Neural crest cell (in vitro differentiated cells): ENCODE results near the gene KLRF2. TPM values are rescaled to one million over a fixed set of nuclear protein-coding genes. Genes with fewer than 3 reads are reported as not detected.
"Not testable (repeated sequence)": the region's sequence is repeated elsewhere in the genome, so short reads cannot be mapped to it uniquely, and the experiment has no call there.

ENCODE experiments used
- DNase-seq: peaks from one replicate; pipeline ENCODE4 v3.0.0; 2021; ENCODE audit warnings: low read depth, mixed read lengths, low spot score
- H3K27ac Mint-ChIP-seq: one replicate; pipeline ENCODE4 v1.8.0; 2021; ENCODE audit warnings: mild to moderate bottlenecking, mixed read lengths; ENCODE audit not compliant: unreplicated experiment
- H3K27me3 Mint-ChIP-seq: 2 replicates; pipeline ENCODE4 v1.8.0; 2021; ENCODE audit warnings: low read depth, mild to moderate bottlenecking, mixed read lengths
- H3K36me3 Mint-ChIP-seq: 2 replicates; pipeline ENCODE4 v1.8.0; 2021; ENCODE audit warnings: low read depth, mild to moderate bottlenecking, mixed read lengths
- H3K4me1 Mint-ChIP-seq: 2 replicates; pipeline ENCODE4 v1.8.0; 2021; ENCODE audit warnings: mixed read lengths
- H3K4me3 Mint-ChIP-seq: one replicate; pipeline ENCODE4 v1.8.0; 2021; ENCODE audit warnings: mild to moderate bottlenecking, mixed read lengths
- H3K9me3 Mint-ChIP-seq: 2 replicates; pipeline ENCODE4 v1.8.0; 2021; ENCODE audit warnings: mixed read lengths
- total RNA-seq: library from RNA; stranded (reverse); gene quantifications from 2 replicates; pipeline ENCODE4 v1.2.1, GENCODE V29; 2021
- TF ChIP-seq, protein P1 (sequence below): fragments of 200-600 bp; sonication (generic); conservative IDR thresholded peaks from 2 replicates; pipeline ENCODE4 v1.5.0; 2021; ENCODE audit warnings: antibody characterized with exemption, mild to moderate bottlenecking

KLRF2 gene
- total RNA-seq, 1 donor from 2014 or later = not detected

DNA sequence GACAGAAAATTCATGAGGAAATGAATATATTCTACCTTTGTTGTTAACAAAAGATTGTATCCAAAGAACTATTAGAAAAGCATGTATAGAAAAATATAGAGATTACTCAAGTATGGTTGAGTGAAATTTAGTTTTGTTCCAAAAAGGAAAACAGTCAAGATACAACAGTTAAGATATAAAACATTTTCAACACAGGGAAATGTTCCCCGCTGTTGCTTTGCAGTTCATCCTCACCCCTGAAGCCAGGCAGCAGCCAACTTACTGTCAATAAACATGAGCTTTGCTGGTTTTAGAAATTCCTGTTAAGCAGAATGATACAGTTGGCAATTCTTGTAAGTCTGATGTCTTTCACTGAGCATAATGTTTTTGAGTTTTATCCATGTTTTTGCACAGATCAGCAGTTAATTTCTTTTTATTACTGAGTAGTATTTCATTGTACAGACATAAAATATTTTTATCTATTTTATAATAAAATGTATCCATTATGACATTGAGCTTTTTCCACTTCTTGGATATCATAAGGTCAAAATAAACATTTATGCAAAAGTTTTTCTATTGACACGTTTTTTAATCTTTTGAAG lies 10.9 kb upstream of the KLRF2 start:
- TF ChIP-seq, protein P1, sequence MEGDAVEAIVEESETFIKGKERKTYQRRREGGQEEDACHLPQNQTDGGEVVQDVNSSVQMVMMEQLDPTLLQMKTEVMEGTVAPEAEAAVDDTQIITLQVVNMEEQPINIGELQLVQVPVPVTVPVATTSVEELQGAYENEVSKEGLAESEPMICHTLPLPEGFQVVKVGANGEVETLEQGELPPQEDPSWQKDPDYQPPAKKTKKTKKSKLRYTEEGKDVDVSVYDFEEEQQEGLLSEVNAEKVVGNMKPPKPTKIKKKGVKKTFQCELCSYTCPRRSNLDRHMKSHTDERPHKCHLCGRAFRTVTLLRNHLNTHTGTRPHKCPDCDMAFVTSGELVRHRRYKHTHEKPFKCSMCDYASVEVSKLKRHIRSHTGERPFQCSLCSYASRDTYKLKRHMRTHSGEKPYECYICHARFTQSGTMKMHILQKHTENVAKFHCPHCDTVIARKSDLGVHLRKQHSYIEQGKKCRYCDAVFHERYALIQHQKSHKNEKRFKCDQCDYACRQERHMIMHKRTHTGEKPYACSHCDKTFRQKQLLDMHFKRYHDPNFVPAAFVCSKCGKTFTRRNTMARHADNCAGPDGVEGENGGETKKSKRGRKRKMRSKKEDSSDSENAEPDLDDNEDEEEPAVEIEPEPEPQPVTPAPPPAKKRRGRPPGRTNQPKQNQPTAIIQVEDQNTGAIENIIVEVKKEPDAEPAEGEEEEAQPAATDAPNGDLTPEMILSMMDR = no peak
- Mint-ChIP-seq H3K27me3 (no peaks in the 10 kb centered on the region), H3K4me3 (no peak overlapping the region), H3K4me1 (peaks cover 13% of the 10 kb centered on the region), H3K9me3 (peaks cover 1% of the 10 kb centered on the region), H3K36me3 (no peaks in the 10 kb centered on the region), H3K27ac (no peak overlapping the region)
- no peak for DNase-seq

DNA sequence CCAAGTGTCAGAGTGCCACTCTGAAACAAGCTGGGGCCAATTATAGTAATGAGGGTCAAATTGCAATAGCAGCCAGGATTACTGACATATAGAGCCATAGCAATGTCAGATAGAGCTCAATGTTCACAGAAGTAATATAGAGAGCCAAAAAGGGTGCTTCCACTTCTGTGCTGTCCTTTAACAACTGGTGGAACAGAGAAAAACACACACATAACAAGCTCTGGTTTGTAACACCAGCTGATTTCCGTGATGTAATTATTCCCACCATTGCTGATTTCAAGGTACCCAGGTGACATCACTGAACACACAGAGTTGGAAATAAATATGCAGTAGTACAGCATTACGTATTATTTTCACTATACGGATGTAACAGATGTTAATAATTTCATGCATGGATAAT lies 9.1 kb upstream of the KLRF2 start:
- TF ChIP-seq, protein P1 = no peak
- H3K27me3 Mint-ChIP-seq = no peaks in the 10 kb centered on the region
- no peak overlapping the region for H3K27ac Mint-ChIP-seq
- peaks cover 13% of the 10 kb centered on the region for H3K4me1 Mint-ChIP-seq
- DNase-seq = no peak
- H3K9me3 Mint-ChIP-seq = peaks cover 2% of the 10 kb centered on the region
- no peak overlapping the region for H3K4me3 Mint-ChIP-seq
- no peaks in the 10 kb centered on the region for H3K36me3 Mint-ChIP-seq

DNA sequence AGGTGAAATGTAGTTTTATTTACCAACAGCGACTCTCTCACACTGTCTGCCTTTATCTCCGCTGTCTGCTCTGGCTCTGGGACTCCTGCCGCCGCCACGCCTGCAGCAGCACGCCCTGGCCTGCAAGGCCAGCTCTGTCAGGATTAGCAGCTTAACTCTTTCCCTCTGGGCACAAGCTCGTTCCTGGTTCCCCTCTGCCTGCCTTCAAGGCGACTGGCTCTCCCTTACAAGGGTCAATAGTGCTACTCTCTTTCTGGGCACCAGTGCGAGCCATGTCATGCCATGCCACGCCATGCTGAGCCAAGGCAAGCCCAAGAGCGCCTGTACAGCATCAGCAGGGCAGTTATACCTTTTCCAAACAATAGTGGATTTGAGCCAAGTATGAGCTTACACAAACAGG lies 8.5 kb upstream of the KLRF2 start:
- H3K9me3 Mint-ChIP-seq = peaks cover 7% of the 10 kb centered on the region
- no peak overlapping the region for H3K4me3 Mint-ChIP-seq
- DNase-seq = no peak
- peaks cover 13% of the 10 kb centered on the region for H3K4me1 Mint-ChIP-seq
- no peaks in the 10 kb centered on the region for H3K27me3 Mint-ChIP-seq
- no peak overlapping the region for H3K27ac Mint-ChIP-seq
- TF ChIP-seq, protein P1 = no peak
- no peaks in the 10 kb centered on the region for H3K36me3 Mint-ChIP-seq

DNA sequence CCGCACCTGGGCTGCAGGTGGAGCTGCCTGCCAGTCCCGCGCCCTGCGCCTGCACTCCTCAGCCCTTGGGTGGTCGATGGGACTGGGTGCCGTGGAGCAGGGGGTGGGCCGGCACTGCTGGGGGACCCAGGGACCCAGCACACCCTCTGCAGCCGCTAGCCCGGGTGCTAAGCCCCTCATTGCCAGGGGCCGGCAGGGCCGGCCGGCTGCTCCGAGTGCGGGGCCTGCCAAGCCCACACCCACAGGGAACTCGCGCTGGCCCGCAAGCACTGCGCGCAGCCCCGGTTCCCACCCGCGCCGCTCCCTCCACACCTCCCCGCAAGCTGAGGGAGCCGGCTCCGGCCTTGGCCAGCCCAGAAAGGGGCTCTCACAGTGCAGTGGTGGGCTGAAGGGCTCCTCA lies 5.2 kb upstream of the KLRF2 start:
- not testable (repeated sequence) for H3K9me3 Mint-ChIP-seq, H3K27ac Mint-ChIP-seq, H3K4me3 Mint-ChIP-seq, H3K36me3 Mint-ChIP-seq, H3K4me1 Mint-ChIP-seq, DNase-seq, H3K27me3 Mint-ChIP-seq

DNA sequence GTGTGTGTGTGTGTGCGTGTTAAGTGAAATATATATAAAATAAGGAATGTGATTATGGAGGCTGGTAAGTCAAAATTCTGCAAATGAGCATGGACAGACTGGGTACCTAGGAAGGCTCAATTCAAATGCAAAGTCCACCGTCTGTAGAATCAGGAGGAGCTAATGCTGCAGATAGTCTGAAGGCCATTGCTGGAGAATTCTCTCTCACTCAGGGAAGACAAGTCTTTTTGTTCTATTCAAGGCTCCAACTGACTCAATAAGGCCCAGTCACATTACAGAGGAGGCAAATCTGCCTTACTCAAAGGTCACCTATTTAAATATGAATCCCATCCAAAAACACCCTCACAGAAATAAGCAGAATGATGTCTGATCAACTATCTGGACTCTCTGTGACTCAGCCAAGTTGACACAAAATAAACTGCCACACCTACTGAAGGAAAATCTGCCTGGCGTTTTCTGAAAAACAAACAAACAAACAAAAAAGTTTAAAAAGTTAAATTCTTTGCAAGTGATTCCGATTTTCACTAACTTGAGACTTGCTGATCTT lies 684 bp upstream of the KLRF2 start:
- TF ChIP-seq, protein P1 = no peak
- H3K4me1 Mint-ChIP-seq = peaks cover 10% of the 10 kb centered on the region
- DNase-seq = no peak
- no peaks in the 10 kb centered on the region for H3K36me3 Mint-ChIP-seq
- no peak overlapping the region for H3K27ac Mint-ChIP-seq
- no peak overlapping the region for H3K4me3 Mint-ChIP-seq
- no peaks in the 10 kb centered on the region for H3K27me3 Mint-ChIP-seq
- peaks cover 5% of the 10 kb centered on the region for H3K9me3 Mint-ChIP-seq

DNA sequence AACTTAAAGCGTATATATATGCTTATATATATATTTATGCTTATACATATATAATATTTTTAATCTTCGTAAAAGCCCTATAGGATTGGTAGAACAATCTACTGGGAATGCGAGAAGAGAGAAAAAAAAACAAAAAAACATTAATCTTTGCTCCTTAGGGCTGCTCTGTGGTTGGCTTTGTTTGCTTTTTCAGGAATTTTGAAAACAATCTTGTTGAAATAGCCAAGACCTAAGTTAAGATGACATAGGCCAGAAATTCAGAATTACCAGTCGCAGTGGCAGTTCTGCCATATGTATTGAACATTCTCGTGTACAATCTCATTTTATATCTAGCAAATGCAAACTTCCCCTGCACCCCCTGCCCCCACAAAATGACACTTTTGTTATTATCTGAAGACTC lies 699 bp downstream of the KLRF2 start:
- Mint-ChIP-seq H3K27me3 (no peaks in the 10 kb centered on the region), H3K4me1 (peaks cover 10% of the 10 kb centered on the region), H3K27ac (no peak overlapping the region), H3K9me3 (peaks cover 5% of the 10 kb centered on the region), H3K36me3 (no peaks in the 10 kb centered on the region), H3K4me3 (no peak overlapping the region)
- DNase-seq = no peak
- TF ChIP-seq, protein P1 = no peak
